ENCODE measurements around the gene TMEM202.
"Not testable (repeated sequence)": the region's sequence is repeated elsewhere in the genome, so short reads cannot be mapped to it uniquely, and the experiment has no call there.

The TMEM202 gene

DNA sequence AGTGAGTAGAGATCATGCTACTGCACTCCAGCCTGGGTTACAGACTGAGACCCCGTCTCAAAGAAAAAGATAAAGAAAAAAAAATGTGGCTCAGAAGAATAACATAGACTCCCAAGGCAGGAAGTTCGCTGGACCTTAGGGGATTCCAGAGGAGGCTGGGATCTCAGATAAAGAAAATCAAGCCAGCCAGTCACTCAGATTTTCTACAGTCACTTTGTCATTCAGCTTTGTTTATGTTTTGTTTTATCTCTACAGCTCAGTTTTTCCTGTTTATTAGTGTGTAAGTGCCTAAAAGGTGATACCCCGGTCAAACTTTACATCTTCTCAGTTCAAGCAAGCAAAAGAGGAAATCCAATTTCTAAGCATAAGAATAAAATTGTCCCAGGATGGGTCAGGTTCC lies 6.3 kb downstream of the TMEM202 start:
- DNase-seq, result no peak

DNA sequence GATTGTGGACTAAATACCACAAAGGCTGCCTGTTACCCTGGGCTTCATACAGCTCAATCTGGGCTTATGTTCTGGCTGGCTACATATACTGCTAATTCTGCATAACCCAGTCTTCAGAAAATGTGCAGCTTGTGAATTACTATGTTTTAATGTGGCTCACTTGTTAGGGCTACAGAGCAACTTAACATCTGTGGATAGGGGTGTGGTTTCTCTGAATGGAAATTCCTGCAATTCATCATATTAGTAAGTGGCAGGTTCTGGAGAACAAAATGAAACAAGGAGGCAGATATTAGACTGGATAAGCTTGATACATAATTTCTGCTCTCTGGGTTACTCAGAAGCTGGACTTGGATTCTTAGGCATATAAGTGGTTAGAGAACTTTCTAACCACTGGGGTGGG lies 6.7 kb downstream of the TMEM202 start:
- DNase-seq, result no peak

DNA sequence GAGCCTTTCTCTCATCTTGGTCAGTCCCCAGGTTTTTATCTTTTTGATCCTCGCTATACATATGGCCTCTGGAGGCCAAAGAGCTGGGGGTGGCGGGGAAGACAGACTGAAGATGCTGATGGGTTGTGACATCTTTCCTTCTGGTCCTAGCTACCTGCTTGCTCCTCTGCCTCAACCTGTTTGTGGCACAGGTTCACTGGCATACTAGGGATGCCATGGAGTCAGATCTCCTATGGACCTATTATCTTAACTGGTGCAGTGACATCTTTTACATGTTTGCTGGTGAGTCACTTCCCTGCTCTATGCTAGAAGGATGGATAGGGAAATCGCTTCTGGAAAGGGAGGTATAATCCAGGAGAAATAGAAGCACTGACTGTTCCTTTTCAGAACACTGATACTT lies 8.8 kb downstream of the TMEM202 start:
- DNase-seq, result no peak

DNA sequence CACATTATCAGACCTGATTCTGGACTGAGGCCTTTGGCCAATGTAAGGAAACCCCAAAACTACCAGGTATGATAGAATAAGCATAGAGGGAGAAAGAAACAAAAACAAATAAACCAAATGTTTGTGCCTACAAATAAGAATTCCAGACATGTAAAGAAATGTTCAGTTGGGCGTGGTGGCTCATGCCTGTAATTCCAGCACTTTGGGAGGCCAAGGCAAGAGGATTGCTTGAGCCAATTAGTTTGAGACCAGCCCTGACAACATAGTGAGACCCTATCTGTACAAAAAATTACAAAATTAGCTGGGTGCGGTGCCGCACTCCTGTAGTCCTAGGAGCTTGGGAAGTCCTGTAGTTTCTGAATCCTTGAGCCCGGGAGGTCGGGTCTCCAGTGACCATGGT lies 13.0 kb downstream of the TMEM202 start:
- no peak for DNase-seq

DNA sequence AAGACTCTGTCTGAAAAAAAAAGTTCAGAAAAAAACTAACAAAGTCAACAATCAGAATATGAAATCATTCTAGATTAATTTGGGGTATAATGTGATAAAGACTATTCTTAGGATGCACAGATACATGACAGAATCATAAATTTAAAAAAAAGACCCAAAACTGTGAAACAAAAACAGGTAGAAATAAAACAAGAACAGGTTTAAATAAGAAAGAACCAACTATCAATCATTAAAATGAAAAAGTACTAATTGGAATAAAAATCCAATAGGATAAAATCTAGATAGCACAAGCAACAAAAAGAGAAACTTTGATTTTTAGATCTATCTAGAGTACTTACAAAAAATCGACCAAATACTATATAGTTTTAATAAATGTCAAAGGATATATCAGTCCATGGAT lies 13.4 kb downstream of the TMEM202 start:
- no peak for DNase-seq

DNA sequence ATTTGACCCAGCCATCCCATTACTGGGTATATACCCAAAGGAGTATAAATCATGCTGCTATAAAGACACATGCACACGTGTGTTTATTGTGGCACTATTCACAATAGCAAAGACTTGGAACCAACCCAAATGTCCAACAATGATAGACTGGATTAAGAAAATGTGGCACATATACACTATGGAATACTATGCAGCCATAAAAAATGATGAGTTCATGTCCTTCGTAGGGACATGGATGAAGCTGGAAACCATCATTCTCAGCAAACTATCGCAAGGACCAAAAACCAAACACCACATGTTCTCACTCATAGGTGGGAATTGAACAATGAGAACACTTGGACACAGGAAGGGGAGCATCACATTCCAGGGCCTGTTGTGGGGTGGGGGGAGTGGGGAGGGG lies 15.2 kb downstream of the TMEM202 start:
- not testable (repeated sequence) for DNase-seq

DNA sequence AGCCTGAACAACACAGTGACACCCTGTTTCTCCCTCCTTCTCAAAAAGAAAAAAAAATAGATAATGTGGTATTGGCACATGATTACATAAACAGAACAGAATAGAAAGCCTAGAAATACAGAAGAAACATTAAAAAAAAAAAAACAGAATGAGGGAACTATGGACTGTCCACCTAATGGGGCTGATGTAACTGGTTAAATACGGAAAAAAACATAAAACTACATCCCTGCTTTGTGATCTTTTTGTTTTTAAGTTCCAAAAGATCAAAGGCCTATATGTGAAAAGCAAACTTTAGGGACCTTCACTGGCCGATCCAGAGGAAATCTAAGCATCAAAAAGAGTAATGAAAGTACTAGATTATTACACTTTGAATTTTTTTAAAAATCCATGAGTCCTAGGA lies 17.2 kb downstream of the TMEM202 start:
- no peak for DNase-seq

DNA sequence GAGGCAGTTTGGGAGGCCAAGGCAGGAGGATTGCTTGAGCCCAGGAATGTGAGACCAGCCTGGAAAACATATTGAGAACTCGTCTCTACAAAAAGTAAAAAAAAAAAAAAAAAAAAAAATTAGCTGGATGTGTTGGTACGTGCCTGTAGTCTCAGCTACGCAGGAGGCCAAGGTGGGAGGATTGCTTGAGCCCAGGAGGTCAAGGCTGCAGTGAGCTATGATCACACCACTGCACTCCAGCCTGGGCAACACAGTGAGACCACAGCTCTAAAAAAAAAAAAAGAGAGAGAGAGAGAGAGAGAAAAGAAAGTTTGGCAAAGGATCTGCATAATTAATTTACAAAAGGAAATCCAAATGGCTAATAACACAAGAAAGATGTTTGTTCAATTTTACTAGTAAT lies 21.7 kb downstream of the TMEM202 start:
- DNase-seq, result not testable (repeated sequence)

DNA sequence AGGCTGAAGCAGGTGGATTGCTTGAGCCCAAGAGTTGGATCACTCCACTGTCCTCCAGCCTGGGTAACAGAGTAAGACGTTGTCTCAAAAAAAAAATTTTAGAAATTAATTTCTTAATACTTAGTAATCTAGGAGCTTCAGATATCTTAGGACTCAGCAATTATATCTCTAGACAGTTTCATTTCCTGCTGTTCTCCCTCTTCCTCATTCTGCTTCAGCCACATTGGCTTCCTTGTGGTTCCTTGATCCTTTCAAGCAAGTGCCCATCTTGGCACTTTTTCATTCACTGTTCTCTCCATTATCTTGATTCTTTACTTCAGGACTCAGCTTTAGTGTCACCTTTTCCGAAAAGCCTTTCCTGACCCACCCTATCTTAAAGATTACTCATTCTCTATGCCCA lies 22.5 kb downstream of the TMEM202 start:
- DNase-seq, result no peak

DNA sequence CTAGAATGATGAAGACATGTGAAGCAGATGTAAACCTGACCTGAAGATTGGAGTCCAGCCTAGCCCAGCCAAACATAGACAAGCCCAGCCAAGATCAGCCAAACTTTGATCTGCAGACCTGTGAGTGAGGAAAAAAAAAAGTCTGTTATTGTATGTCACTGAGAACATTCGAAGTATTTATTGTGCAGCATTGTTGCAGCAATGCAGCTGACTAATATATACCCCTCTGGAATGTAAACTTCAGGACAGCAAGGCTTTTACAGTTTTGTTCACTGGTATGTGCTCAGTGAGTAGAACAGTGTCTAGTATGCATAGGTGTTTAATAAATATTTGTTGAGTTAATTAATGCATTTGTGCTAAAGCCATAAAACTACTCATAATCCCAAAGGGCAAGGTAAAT lies 23.4 kb downstream of the TMEM202 start:
- no peak for DNase-seq

DNA sequence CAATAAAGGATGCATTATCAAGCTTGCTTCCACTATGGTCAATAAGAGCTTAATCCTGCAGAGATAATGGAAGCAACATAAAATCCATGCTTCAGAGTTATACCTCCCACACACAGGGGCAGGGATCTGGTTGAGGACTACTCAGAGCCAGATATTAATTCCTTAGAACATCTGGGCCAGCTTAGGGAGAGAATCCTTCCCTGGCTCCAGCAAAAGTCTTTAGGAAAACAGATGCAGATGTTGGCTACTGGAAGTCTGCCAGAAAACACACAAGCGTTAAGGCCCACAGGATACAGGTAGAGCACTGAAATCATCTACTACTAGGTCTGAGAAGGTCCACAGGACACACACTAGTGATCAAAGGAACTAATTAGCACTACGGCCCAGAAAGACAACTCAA lies 25.2 kb downstream of the TMEM202 start:
- DNase-seq, result no peak

DNA sequence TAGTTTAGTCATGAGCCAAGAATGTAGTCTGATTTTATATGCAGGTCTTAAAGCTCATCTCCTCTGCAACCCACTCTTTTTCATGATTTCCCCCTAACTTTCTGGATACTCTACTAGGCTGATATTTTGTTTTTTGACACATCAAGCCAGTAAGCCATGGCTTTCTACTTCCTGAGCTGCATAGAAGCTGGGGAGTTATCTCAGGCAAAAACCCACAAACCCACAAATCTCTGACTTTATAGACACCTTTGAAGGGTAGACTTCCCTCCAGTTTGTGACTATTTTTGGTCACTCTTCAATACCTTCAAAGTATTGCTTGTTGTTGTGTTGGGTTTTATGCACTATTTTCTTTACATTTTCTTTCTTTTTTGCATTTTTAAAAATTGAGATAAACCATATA lies 28.6 kb downstream of the TMEM202 start:
- DNase-seq, result no peak

DNA sequence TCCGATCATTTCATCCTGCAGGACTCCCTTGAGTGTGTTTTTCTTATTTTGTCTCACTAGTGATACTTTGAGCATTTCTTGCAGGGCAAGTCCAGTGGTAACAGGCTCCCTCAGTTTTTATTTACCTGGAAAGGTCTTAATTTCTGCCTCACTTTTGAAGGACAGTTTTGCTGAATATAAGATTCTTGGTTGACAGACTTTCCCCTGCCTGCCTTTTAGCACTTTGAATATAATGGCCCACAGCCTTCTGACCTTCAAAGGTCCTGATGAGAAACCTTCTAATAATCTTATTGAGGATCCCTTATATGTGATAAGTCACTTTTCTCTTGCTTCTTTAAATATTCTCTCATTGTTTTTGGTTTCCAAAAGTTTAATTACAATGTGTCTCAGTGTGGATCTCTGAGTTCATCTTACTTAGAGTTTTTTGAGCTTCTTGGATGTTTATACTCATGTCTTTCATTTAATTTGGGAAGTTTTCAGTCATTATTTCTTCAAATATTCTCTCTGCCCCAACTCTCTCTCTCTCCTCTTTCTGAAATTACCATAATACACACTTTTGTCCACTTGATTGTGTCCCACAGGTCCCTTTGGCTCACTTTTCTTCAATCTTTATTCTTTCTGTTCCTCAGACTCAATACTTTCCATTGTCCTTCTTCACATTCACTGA lies 39.7 kb downstream of the TMEM202 start:
- no peak for DNase-seq

DNA sequence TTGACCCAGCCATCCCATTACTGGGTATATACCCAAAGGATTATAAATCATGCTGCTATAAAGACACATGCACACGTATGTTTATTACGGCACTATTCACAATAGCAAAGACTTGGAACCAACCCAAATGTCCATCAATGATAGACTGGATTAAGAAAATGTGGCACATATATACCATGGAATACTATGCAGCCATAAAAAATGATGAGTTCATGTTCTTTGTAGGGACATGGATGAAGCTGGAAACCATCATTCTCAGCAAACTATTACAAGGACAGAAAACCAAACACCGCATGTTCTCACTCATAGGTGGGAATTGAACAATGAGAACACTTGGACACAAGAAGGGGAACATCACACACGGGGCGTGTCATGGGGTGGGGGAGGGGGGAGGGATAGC lies 44.7 kb downstream of the TMEM202 start:
- DNase-seq, result not testable (repeated sequence)

DNA sequence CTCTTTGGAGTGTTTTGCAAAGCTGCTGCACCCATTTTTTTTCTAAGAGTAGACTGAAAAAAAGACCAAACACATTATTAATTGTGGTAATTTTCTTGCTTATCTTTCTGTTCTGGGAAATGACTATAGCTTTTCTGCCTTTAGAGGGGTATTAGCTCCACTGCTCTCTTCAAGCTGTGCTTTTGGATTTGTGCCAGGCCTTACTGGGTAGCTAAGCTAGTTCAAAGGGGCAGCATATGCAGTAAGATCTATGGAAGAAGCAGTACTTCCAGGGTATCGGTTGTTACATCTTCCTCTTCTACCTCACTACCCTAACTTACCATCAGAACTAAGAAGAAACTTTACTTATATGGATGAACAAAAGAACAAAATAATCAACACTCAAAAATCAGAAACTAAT lies 47.3 kb downstream of the TMEM202 start:
- DNase-seq, result peak; percentile 30

DNA sequence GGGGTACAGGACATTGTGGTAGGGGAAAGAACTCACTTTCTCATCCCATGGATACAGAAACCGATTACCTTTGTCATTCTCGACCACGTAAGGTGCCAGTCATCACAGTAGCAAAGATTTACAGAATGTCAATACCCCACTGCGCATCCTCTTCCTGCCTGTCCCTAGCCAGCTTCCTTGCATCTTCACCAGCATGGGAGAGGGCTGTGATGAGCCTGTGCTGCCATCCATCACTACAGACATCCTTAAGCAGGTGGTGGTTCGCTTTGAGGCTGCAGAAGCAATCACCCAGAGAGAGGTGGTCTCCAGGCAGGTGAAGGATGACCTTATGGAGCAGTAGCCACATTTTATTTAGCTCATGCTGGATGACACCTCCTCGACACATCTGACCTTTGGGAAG lies 52.7 kb downstream of the TMEM202 start:
- DNase-seq, result no peak

DNA sequence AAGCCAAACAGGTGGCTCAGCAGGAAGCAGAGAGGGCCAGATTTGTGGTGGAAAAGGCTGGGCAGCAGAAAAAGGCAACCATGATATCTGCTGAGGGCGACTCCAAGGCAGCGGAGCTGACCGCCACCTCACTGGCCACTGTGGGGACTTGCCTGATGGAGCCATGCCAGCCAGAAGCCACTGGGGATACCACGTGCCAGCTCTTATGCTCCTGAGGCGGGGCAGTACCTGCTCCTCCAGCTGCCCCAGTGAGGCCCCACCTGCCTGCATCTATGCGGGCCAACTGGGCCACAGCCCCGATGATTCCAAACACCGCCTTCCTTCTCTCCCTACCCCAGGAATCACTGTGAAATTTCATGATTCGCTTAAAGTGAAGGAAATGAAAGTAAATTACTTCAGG lies 53.1 kb downstream of the TMEM202 start:
- no peak for DNase-seq

DNA sequence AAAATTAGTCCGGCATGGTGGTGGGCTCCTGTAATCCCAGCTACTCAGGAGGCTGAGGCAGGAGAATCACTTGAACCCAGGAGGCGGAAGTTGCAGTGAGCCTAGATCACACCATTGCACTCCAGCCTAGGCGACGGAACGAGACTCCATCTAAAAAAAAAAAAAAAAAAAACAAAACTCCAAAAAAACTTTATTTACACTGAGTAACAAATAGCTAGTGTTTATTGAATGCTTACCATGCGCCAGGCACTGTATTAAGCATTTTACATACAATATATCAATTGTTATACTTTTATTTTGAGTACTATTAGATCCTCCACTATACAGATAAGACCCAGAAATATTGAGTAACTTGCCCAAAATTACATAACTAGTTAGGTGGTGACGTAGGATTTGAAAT lies 58.6 kb downstream of the TMEM202 start:
- no peak for DNase-seq
